ENCODE measurements around the gene HSPB7. TPM values are rescaled to one million over a fixed set of nuclear protein-coding genes. Genes with fewer than 3 reads are reported as not detected.

The HSPB7 gene
- total RNA-seq, 4 donors from 2014 or later = 2.4 to 4.2 (median 3.0) TPM

- 10% methylated on average over 37 to 42 of the region's 47 CpGs for WGBS, 2 donors
- peak in 1 of 2 donors; percentile 30 for TF ChIP-seq POLR2A (IDR thresholded peaks at IDR 0.05)
- TF ChIP-seq, protein P1, sequence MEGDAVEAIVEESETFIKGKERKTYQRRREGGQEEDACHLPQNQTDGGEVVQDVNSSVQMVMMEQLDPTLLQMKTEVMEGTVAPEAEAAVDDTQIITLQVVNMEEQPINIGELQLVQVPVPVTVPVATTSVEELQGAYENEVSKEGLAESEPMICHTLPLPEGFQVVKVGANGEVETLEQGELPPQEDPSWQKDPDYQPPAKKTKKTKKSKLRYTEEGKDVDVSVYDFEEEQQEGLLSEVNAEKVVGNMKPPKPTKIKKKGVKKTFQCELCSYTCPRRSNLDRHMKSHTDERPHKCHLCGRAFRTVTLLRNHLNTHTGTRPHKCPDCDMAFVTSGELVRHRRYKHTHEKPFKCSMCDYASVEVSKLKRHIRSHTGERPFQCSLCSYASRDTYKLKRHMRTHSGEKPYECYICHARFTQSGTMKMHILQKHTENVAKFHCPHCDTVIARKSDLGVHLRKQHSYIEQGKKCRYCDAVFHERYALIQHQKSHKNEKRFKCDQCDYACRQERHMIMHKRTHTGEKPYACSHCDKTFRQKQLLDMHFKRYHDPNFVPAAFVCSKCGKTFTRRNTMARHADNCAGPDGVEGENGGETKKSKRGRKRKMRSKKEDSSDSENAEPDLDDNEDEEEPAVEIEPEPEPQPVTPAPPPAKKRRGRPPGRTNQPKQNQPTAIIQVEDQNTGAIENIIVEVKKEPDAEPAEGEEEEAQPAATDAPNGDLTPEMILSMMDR (IDR thresholded peaks at IDR 0.05) = no peak
- peak within 1 kb of the TSS; percentile 77 for H3K4me3 ChIP-seq (ENCODE audit: low read depth, poor library complexity, severe bottlenecking)
- intact Hi-C loops (cut with DNase I; ENCODE audit: low total_unique reads) = no loop called here
- DNase-seq (ENCODE audit: low spot score in 2 of 2) = peak; percentile 85 to 99
Measured at GRCh38 chr1:15975805-15976680, 41.8 kb downstream of the HSPB7 start, which contains the start of gene ZBTB17. Gene ZBTB17, minus strand, starts transcription at chr1:15976101. Its CDS starts 27,606 bp downstream, at chr1:15948495.

DNA sequence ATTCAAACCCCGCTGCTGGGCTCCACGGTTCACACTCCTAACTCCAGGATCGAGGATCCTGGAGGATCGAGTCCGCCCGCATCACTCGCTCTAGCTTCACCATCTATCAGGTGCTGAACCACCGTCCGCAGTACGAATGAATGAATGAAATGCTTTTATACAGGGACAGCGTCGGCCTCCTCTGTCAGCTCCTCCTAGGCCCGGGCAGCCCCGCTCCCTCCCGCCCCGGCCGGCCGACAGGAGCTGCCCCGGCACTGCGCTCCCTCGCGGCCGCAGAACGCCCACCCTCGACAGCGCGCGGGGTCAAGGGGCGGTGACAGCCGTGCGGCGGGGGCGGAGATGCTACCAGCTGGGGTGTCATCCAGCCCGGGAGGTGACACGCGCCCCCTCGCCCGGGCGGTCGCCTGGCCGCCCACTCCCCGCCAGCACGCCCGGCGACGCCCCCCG, 42.5 kb downstream of the HSPB7 start:
- no peak for DNase-seq (ENCODE audit: low spot score in 2 of 2)
- TF ChIP-seq, protein P1 (IDR thresholded peaks at IDR 0.05) = no peak
- no peak for TF ChIP-seq POLR2A (IDR thresholded peaks at IDR 0.05)
- H3K4me3 ChIP-seq (ENCODE audit: low read depth, poor library complexity, severe bottlenecking) = peak overlapping the region; percentile 77
- WGBS, 2 donors = 0 to 1% methylated on average over 18 to 41 of the region's 47 CpGs
- intact Hi-C loops (cut with DNase I; ENCODE audit: low total_unique reads) = no loop called here

- intact Hi-C loops (cut with DNase I; ENCODE audit: low total_unique reads) = no loop called here
- WGBS, 2 donors = 26 to 51% methylated on average over 9 of the region's 9 CpGs
- no peak overlapping the region for H3K4me3 ChIP-seq (ENCODE audit: low read depth, poor library complexity, severe bottlenecking)
- TF ChIP-seq, protein P1 (IDR thresholded peaks at IDR 0.05) = no peak
- TF ChIP-seq POLR2A (IDR thresholded peaks at IDR 0.05) = no peak
- DNase-seq (ENCODE audit: low spot score in 2 of 2) = no peak
Measured at GRCh38 chr1:15974855-15975254, 43.0 kb downstream of the HSPB7 start.

DNA sequence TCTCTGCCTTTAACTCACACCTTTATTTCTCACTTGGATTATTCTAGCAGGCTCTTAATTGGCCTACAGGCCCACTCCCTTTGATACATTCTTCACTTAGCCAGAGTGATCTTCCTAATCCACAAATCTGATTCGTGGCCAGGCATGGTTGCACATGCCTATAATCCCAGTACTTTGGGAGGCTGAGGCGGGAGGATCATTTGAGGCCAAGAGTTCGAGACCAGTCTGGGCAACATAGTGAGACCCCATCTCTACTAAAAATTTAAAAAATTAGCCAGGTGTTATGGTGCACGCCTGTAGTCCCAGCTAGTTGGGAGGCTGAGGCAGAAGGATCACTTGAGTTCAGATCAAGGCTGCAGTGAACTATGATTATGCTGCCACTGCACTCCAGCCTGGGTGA, 44.1 kb downstream of the HSPB7 start:
- WGBS, 2 donors = 94 to 95% methylated on average over 4 of the region's 4 CpGs
- no peak for DNase-seq (ENCODE audit: low spot score in 2 of 2)
- intact Hi-C loops (cut with DNase I; ENCODE audit: low total_unique reads) = no loop called here
- TF ChIP-seq POLR2A (IDR thresholded peaks at IDR 0.05) = no peak
- TF ChIP-seq, protein P1 (IDR thresholded peaks at IDR 0.05) = no peak
- no peak overlapping the region for H3K4me3 ChIP-seq (ENCODE audit: low read depth, poor library complexity, severe bottlenecking)

GRCh38 chr1:15972409-15972808, 45.4 kb downstream of the HSPB7 start:
- 88 to 100% methylated on average over 1 of the region's 1 CpG for WGBS, 2 donors
- intact Hi-C loops (cut with DNase I; ENCODE audit: low total_unique reads) = no loop called here

More at GRCh38 chr1:15972409-15972808, 45.4 kb downstream of the HSPB7 start:
- no peak overlapping the region for H3K4me3 ChIP-seq (ENCODE audit: low read depth, poor library complexity, severe bottlenecking)
- TF ChIP-seq POLR2A (IDR thresholded peaks at IDR 0.05) = no peak
- TF ChIP-seq, protein P1 (IDR thresholded peaks at IDR 0.05) = no peak
- DNase-seq (ENCODE audit: low spot score in 2 of 2) = no peak
